Left lobe of liver (tissue), 2 donors: ENCODE results near the gene LRRC53. TPM values are rescaled to one million over a fixed set of nuclear protein-coding genes. Genes with fewer than 3 reads are reported as not detected.

Experiments
- ATAC-seq: fragments of 200-7000 bp; cut with Tn5 transposase; one replicate; pipeline ENCODE4 v1.9.1; 2020; ENCODE audit warnings: mild to moderate bottlenecking, moderate library complexity
- DNase-seq: peaks from one replicate; pipeline ENCODE4 v3.0.0-alpha.2; 2020; ENCODE audit warnings: low spot score
- total RNA-seq: library from RNA; stranded (reverse); gene quantifications from one replicate; pipeline ENCODE4 v1.2.1, GENCODE V29; 2021
- donor health status: DM: no; HTN: no; CAD: no; lungs with moderate emphysema.
- donor health status: DM: no; HTN: yes; CAD: no.

Gene LRRC53
- total RNA-seq, 1 donor from 2014 or later = not detected

DNA sequence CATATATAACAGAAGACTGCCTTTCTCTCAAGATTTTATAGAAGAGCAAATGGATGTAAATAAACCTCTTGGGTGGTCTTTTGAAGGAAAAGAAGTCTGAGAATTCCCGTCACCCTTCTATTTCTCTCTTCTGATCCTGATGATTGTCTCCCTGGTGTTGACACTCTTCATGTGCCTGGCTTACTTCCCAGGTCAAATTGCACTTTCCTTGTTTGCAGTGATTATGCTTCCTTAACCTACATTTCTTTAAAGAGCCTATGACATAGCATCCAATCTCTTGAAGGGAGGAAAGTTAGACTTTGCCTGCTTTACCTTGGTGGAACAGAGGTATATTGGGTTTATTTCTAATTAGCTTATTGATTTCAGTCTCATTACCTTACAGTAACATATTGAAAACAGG, 80.1 kb downstream of the LRRC53 start:
- ATAC-seq (no peak), DNase-seq (no peak)

DNA sequence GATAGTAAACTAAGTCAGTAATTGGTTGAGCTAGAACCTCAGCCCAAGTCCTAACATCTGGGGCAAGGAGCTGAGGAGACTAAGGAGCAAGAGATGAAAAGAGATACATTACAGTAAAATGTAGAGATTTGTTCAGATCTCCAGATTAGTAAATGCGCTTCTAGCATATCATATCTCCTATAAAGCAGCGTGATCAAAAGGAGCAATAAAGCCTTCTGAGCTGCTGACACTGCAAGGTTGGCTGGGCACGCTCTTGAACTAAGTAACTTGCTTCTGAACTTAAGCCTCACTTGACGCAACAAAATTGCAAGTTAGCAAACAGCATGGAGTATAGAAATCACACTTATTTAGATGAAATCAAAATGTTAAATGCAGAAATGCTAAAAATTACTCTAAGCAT, 80.9 kb downstream of the LRRC53 start:
- DNase-seq (no peak), ATAC-seq (no peak)

- ATAC-seq (no peak), DNase-seq (no peak)
Measured at GRCh38 chr1:74430342-74430934, 82.0 kb downstream of the LRRC53 start.

DNA sequence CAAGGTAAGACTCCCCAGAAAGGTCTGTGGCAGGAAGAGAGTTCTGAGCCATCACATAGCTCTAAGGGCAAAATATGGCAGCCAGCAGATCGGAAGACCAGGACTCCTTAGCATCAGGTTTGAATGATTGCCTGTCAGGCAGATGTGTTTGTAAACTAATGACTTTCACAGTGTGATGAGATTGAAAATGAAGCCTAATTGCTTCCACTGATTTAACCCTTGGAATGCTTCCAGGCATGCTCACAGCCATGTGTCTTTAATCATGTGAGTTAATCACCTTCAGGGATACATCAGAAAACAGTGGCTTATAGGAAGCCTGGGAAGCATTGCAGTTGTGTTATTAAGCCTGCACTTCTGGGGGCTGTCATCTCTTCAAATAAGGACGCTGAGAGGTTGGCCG, 82.8 kb downstream of the LRRC53 start:
- DNase-seq (no peak), ATAC-seq (no peak)

DNA sequence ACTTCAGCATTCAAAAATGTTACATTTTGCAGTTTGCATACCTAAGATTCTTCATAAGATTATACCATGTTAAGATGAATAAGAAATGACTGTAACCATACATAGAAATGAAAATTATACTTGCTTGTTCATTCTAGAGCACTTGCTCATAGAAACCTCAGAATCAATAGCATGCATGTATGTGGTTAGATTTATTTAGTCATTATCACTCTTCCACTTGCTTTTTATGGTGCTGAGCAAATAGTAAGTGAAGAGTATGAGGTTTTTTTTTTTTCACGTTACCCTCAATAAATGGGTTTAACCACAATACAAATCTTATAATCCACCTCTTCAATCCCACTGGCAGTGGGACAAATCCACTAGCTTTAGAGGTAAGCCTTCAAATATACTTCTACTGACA, 84.7 kb downstream of the LRRC53 start:
- ATAC-seq = no peak
- no peak for DNase-seq

DNA sequence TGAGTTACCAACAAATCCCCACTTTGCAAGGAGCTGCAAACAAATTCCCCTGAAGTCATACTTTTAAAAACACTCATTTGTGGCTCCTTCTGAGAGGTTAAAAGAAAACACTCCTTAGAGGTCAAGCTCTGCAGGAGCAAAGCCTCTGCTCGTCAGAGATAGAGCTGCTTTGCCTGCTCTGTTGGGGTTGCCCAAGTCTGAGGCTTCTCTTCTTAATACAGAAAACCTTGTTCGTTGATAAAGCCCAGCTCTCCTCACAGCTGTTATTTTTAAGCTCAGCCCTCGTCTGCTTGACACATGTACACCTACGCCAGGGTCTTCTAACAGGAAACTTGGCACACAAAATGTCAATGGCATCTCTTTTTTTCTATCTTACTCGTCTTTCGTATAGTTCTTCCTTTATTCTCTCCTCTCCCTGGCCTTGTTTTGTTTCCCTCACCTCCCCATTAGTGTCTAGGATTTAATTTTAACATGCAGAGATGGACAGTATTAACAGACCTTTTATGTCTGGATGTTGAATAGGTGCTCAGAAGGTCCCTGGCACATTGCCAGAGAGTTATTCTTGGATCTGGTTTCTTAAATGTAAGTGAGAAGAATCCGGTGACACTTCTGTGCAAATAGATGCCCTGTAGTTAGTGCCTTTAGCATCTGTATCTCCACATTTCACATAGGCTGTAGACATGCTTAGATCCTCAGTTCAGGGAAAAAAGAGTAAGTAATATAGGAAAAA, 86.0 kb downstream of the LRRC53 start:
- ATAC-seq = no peak
- DNase-seq = no peak

DNA sequence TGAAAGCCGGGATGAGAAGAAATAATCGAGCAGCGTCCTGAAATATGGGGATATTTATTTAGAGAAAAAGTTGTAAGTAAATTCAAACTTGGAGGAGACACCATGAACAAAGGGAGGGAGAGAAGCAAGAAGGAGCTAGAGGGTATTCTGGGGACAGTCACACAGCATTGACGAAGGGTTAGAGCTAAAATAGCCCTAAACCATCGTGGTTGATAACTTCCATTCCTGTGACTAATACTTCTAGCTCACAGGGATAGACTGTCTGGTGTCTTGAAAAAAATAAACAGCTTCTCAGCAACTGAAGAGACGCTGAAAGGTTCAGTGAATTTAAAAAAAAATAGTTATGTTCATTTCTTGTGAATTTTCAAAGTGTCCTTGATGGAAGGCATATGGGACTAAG, 86.7 kb downstream of the LRRC53 start:
- DNase-seq = no peak
- no peak for ATAC-seq

DNA sequence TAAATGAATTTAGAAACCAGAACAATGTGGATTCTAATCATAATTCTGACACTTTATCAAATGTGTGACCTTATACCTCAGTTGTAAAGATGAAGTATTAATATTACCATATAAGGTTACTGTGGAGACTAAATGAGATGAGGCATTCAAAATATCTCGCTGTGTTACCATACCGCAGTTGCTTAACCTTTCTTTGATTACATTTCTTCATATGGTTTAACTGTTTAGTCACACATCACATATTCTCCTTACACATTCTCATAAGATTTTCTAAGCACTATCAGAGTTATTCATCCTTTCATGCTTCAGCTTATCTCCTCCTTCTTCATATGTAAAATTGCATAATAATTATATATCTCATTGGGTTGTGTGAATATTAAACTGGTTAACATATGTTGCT, 88.9 kb downstream of the LRRC53 start:
- no peak for DNase-seq
- no peak for ATAC-seq

DNA sequence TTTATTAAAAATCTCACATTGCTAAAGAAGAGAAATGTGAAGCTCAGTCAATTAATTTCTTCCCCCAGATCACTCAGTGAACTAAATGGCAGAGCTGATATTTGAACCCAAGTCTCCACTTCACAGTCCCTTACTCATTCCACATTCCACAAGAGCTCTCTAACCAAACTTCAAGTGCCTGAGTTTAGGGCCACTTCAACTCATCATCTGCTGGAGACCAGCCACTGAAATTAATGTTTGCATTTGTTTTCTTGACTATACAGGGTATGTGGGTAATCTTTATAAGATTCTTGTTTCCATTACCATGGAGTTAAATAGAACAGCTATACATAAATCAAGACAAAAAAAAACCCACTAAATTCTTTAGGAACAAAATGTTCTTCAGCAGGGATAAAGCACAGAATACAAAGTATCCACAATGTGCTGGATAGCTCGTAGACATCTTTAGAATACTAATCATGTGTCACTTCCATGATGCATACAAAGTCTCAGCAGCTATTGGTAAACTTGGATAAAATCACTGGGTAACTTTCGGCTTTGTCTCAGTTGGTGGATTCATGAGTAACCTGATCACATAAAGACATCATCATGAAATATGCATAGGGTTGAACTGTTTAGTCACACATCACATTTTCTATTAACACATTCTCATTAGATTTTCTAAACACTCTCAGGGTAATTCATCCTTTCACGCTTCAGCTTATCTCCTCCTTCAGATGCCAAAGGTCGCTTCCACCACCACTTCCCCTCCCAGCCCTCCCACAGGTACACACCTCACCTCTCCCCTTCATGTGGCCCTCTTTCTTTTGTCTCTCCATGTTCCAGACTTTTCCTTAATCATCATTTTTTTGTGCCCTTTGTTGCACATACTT, 89.8 kb downstream of the LRRC53 start:
- no peak for DNase-seq

GRCh38 chr1:74420467-74420866, 91.9 kb downstream of the LRRC53 start:
- ATAC-seq = no peak
- no peak for DNase-seq

More for the DNA sequence above, 89.8 kb downstream of the LRRC53 start:
- no peak for ATAC-seq

Other genes with a start within 250 kb of the LRRC53 start
- gene ERICH3, start 161.2 kb upstream of the LRRC53 start, total RNA-seq = 0.15 TPM
- gene CRYZ, start 220.4 kb upstream of the LRRC53 start, total RNA-seq = 154 TPM
- 6.6 TPM for gene TYW3, start 220.5 kb upstream of the LRRC53 start, total RNA-seq